Keratinocyte (primary cell): ENCODE results near the gene MANEAL. TPM values are rescaled to one million over a fixed set of nuclear protein-coding genes. Genes with fewer than 3 reads are reported as not detected.

ENCODE experiments used
- DNase-seq: peaks from one replicate; pipeline ENCODE4 v3.0.0-alpha.2; 2011; ENCODE audit warnings: low read depth, missing footprints, low spot score
- FAIRE-seq: peaks from 2 replicates; lab custom pipeline; 2011; peaks lifted over from hg19 to GRCh38; lab: Jason Lieb, UNC
- H2AFZ ChIP-seq: 2 replicates; pipeline ENCODE4 v1.6.0; 2012; ENCODE audit warnings: low read length, control low read depth, inconsistent platforms; ENCODE audit not compliant: control insufficient read depth
- H3K27ac ChIP-seq: 2 replicates; pipeline ENCODE4 v1.5.1; 2011; ENCODE audit warnings: low read length; ENCODE audit not compliant: control insufficient read depth, insufficient read depth
- H3K27me3 ChIP-seq: 3 replicates; pipeline ENCODE4 v1.6.0; 2011; ENCODE audit warnings: low read length; ENCODE audit not compliant: control insufficient read depth, insufficient read depth; ENCODE audit errors: extremely low read depth
- H3K36me3 ChIP-seq, 2 experiments: 2 replicates in 1 of 2; 3 replicates in 1 of 2; pipeline ENCODE4 v1.5.1; 2011; ENCODE audit warnings: low read length in 2 of 2, mild to moderate bottlenecking in 1 of 2; ENCODE audit not compliant: control insufficient read depth in 2 of 2, insufficient read depth in 2 of 2; ENCODE audit errors: extremely low read depth in 1 of 2
- H3K4me1 ChIP-seq: 3 replicates; pipeline ENCODE4 v1.5.1; 2011; ENCODE audit warnings: low read length; ENCODE audit not compliant: control insufficient read depth, insufficient read depth; ENCODE audit errors: extremely low read depth
- H3K4me2 ChIP-seq: 3 replicates; pipeline ENCODE4 v1.6.0; 2011; ENCODE audit warnings: low read depth, low read length; ENCODE audit not compliant: control insufficient read depth, insufficient read depth; ENCODE audit errors: extremely low read depth
- H3K4me3 ChIP-seq, 3 experiments: fragments of 200-600 bp in 1 of 3; sonication (generic) in 1 of 3; 2 replicates in 2 of 3; 3 replicates in 1 of 3; pipeline ENCODE4 v1.5.1; 2011 to 2016; ENCODE audit warnings: low read length in 3 of 3, mild to moderate bottlenecking in 3 of 3, control low read depth in 2 of 3, inconsistent platforms in 1 of 3, low read depth in 1 of 3, mixed read lengths in 1 of 3, mixed run types in 1 of 3, moderate library complexity in 1 of 3; ENCODE audit not compliant: control insufficient read depth in 2 of 3, insufficient read depth in 2 of 3; ENCODE audit errors: extremely low read depth in 1 of 3
- H3K79me2 ChIP-seq: 2 replicates; pipeline ENCODE4 v1.6.0; 2012; ENCODE audit warnings: low read length; ENCODE audit not compliant: control insufficient read depth, insufficient read depth
- H3K9ac ChIP-seq: 3 replicates; pipeline ENCODE4 v1.6.0; 2011; ENCODE audit warnings: low read length; ENCODE audit not compliant: control insufficient read depth, insufficient read depth; ENCODE audit errors: extremely low read depth
- H3K9me1 ChIP-seq: 3 replicates; pipeline ENCODE4 v1.6.0; 2011; ENCODE audit warnings: low read length; ENCODE audit not compliant: control insufficient read depth, insufficient read depth; ENCODE audit errors: extremely low read depth
- H3K9me3 ChIP-seq: 2 replicates; pipeline ENCODE4 v1.5.1; 2012; ENCODE audit warnings: low read depth, low read length; ENCODE audit not compliant: control insufficient read depth
- H4K20me1 ChIP-seq: 3 replicates; pipeline ENCODE4 v1.6.0; 2011; ENCODE audit warnings: low read length; ENCODE audit not compliant: control insufficient read depth, insufficient read depth; ENCODE audit errors: extremely low read depth
- CTCF ChIP-seq, 3 experiments: IDR thresholded peaks in 1 of 3; conservative IDR thresholded peaks in 1 of 3; optimal IDR thresholded peaks in 1 of 3; 2 replicates in 2 of 3; 3 replicates in 1 of 3; pipeline versions ENCODE3 to v1.5.1; 2011; ENCODE audit warnings: low read length in 3 of 3, mild to moderate bottlenecking in 3 of 3, moderate library complexity in 2 of 3, control low read depth in 1 of 3, inconsistent platforms in 1 of 3; ENCODE audit not compliant: insufficient read depth in 2 of 3; ENCODE audit errors: extremely low read depth in 1 of 3
- EZH2 ChIP-seq: IDR thresholded peaks from one replicate; pipeline ENCODE4 v1.6.1; 2012; ENCODE audit warnings: inconsistent platforms, mild to moderate bottlenecking, low read length, moderate library complexity
- dilution Hi-C: fragments of 300-500 bp; cut with MboI; formaldehyde crosslinking; loops from one replicate; pipeline ENCODE4 v1.7.0; 2020; ENCODE audit warnings: low sequenced_read_pairs; ENCODE audit not compliant: extremely low pct_ligation_motif_present
- polyA plus RNA-seq, 5 experiments: library from polyadenylated mRNA; depleted of rRNA in 3 of 5; stranded (reverse) in 3 of 5; stranded (forward) in 1 of 5; unstranded in 1 of 5; fragments of >200 nt; gene quantifications; 1 replicate in 1 of 5; 2 replicates in 3 of 5; 3 replicates in 1 of 5; pipeline versions ENCODE4 v1.2.1 to v1.2.3, GENCODE V29; 2011 to 2012; ENCODE audit warnings: missing spikeins in 2 of 5, low read depth in 1 of 5, low replicate concordance in 1 of 5

The MANEAL gene
- polyA plus RNA-seq, 1 donor (not counting 4 experiments of a cell fraction or from before 2014, with no cell fraction given): 0.37 TPM

- no peaks in the 10 kb centered on the region for H3K4me1 ChIP-seq
- no peak overlapping the region for H3K9ac ChIP-seq
- no peak for FAIRE-seq
- dilution Hi-C loops: no loop called here
- TF ChIP-seq EZH2: no peak
- no peak for TF ChIP-seq CTCF (optimal IDR thresholded peaks at IDR 0.05 in 1 of 3, IDR thresholded peaks at IDR 0.05 in 1 of 3, conservative IDR thresholded peaks at IDR 0.05 in 1 of 3; ENCODE audit: extremely low read depth in 1 of 3, insufficient read depth in 2 of 3, low read length in 3 of 3)
- H3K27me3 ChIP-seq: peaks cover 52% of the 10 kb centered on the region
- no peak overlapping the region for H2AFZ ChIP-seq
- H3K4me2 ChIP-seq: no peak overlapping the region
- no peak for DNase-seq
- no peaks in the 10 kb centered on the region for H3K9me1 ChIP-seq
- no peak overlapping the region for H3K4me3 ChIP-seq
- no peaks in the 10 kb centered on the region for H3K9me3 ChIP-seq
- no peaks in the 10 kb centered on the region for H3K36me3 ChIP-seq
- no peak overlapping the region for H3K27ac ChIP-seq
- no peaks in the 10 kb centered on the region for H4K20me1 ChIP-seq
- H3K79me2 ChIP-seq: no peaks in the 10 kb centered on the region
Observed at GRCh38 chr1:37759451-37759850, 34.2 kb upstream of the MANEAL start.

GRCh38 chr1:37761416-37762095, 32.1 kb upstream of the MANEAL start:
- no peak for DNase-seq
- Histone ChIP-seq H3K9me1 (no peaks in the 10 kb centered on the region), H3K27me3 (peaks cover 55% of the 10 kb centered on the region), H3K9ac (no peak overlapping the region), H2AFZ (no peak overlapping the region), H3K27ac (no peak overlapping the region), H4K20me1 (no peaks in the 10 kb centered on the region), H3K9me3 (no peaks in the 10 kb centered on the region), H3K36me3 (no peaks in the 10 kb centered on the region), H3K79me2 (no peaks in the 10 kb centered on the region), H3K4me3 (no peak overlapping the region), H3K4me1 (no peaks in the 10 kb centered on the region), H3K4me2 (no peak overlapping the region)
- dilution Hi-C loops: no loop called here
- no peak for FAIRE-seq
- TF ChIP-seq EZH2: no peak
- TF ChIP-seq CTCF (optimal IDR thresholded peaks at IDR 0.05 in 1 of 3, IDR thresholded peaks at IDR 0.05 in 1 of 3, conservative IDR thresholded peaks at IDR 0.05 in 1 of 3; ENCODE audit: extremely low read depth in 1 of 3, insufficient read depth in 2 of 3, low read length in 3 of 3): no peak
